NCI-H69 (cell line): ENCODE results near the gene ARHGEF5.
"Not testable (repeated sequence)": the region's sequence is repeated elsewhere in the genome, so short reads cannot be mapped to it uniquely, and the experiment has no call there.

ENCODE experiments used
- DNase-seq: peaks from one replicate; lab custom pipeline; 2025; lab: John Stamatoyannopoulos, UW

Gene ARHGEF5

GRCh38 chr7:144355176-144355822 is at the start of gene ARHGEF5:
ARHGEF5 (plus strand) TSS chr7:144355402; CDS start chr7:144362670, 7,268 bp downstream.
- DNase-seq: not testable (repeated sequence)

GRCh38 chr7:144309702-144310101 is 45.5 kb upstream of the ARHGEF5 start:
- not testable (repeated sequence) for DNase-seq

- not testable (repeated sequence) for DNase-seq
Measured at GRCh38 chr7:144311218-144311617, 44.0 kb upstream of the ARHGEF5 start.

GRCh38 chr7:144311872-144312469 is 43.2 kb upstream of the ARHGEF5 start, which contains the start of gene OR2A1:
OR2A1 (plus strand) TSS chr7:144312419; CDS start chr7:144318125, 5,706 bp downstream.
- DNase-seq: not testable (repeated sequence)

GRCh38 chr7:144317537-144317936 is 37.7 kb upstream of the ARHGEF5 start:
- DNase-seq: not testable (repeated sequence)

GRCh38 chr7:144319547-144319946 is 35.7 kb upstream of the ARHGEF5 start:
- DNase-seq: not testable (repeated sequence)

GRCh38 chr7:144321677-144322206 is 33.5 kb upstream of the ARHGEF5 start:
- not testable (repeated sequence) for DNase-seq

- not testable (repeated sequence) for DNase-seq
Measured at GRCh38 chr7:144323359-144323758, 31.8 kb upstream of the ARHGEF5 start.

GRCh38 chr7:144325868-144326267 is 29.3 kb upstream of the ARHGEF5 start:
- not testable (repeated sequence) for DNase-seq

- DNase-seq: not testable (repeated sequence)
Measured at GRCh38 chr7:144330044-144330443, 25.2 kb upstream of the ARHGEF5 start.

GRCh38 chr7:144331221-144331995 is 23.8 kb upstream of the ARHGEF5 start:
- DNase-seq: not testable (repeated sequence)

- not testable (repeated sequence) for DNase-seq
Measured at GRCh38 chr7:144331996-144332288, 23.3 kb upstream of the ARHGEF5 start.

- not testable (repeated sequence) for DNase-seq
Measured at GRCh38 chr7:144348625-144349024, 6.6 kb upstream of the ARHGEF5 start.

- DNase-seq: not testable (repeated sequence)
Measured at GRCh38 chr7:144351667-144352066, 3.5 kb upstream of the ARHGEF5 start.

- DNase-seq: not testable (repeated sequence)
Measured at GRCh38 chr7:144356185-144356584, 983 bp downstream of the ARHGEF5 start.

GRCh38 chr7:144356860-144357259 is 1.7 kb downstream of the ARHGEF5 start:
- not testable (repeated sequence) for DNase-seq

GRCh38 chr7:144362061-144362460 is 6.9 kb downstream of the ARHGEF5 start:
- DNase-seq: not testable (repeated sequence)

- not testable (repeated sequence) for DNase-seq
Measured at GRCh38 chr7:144365523-144365922, 10.3 kb downstream of the ARHGEF5 start.

GRCh38 chr7:144367250-144367649 is 12.0 kb downstream of the ARHGEF5 start:
- DNase-seq: not testable (repeated sequence)

GRCh38 chr7:144369221-144369620 is 14.0 kb downstream of the ARHGEF5 start:
- DNase-seq: not testable (repeated sequence)

GRCh38 chr7:144378651-144379050 is 23.4 kb downstream of the ARHGEF5 start:
- DNase-seq: no peak

- DNase-seq: no peak
Measured at GRCh38 chr7:144379776-144380384, 24.7 kb downstream of the ARHGEF5 start.
